Uterus (tissue), 2 donors: ENCODE data around the gene ABCA13.

Source experiments
- POLR2A ChIP-seq, 2 donors: fragments of 450-650 bp; IDR thresholded peaks; one replicate each; pipeline ENCODE4 v1.6.1; 2016; ENCODE audit warnings: antibody characterized with exemption in 2 of 2, mild to moderate bottlenecking in 1 of 2, moderate library complexity in 1 of 2
- TF ChIP-seq, protein P1 (sequence below), 4 experiments: fragments of 200-600 bp in 2 of 4; fragments of 450-650 bp in 2 of 4; sonication (generic) in 2 of 4; IDR thresholded peaks; one replicate each; pipeline ENCODE4 v1.5.1; 2016 to 2019; ENCODE audit warnings: antibody characterized with exemption in 4 of 4, mild to moderate bottlenecking in 2 of 4, moderate library complexity in 1 of 4

GRCh38 chr7:48350515-48350914, 179.3 kb downstream of the ABCA13 start:
- TF ChIP-seq, protein P1, sequence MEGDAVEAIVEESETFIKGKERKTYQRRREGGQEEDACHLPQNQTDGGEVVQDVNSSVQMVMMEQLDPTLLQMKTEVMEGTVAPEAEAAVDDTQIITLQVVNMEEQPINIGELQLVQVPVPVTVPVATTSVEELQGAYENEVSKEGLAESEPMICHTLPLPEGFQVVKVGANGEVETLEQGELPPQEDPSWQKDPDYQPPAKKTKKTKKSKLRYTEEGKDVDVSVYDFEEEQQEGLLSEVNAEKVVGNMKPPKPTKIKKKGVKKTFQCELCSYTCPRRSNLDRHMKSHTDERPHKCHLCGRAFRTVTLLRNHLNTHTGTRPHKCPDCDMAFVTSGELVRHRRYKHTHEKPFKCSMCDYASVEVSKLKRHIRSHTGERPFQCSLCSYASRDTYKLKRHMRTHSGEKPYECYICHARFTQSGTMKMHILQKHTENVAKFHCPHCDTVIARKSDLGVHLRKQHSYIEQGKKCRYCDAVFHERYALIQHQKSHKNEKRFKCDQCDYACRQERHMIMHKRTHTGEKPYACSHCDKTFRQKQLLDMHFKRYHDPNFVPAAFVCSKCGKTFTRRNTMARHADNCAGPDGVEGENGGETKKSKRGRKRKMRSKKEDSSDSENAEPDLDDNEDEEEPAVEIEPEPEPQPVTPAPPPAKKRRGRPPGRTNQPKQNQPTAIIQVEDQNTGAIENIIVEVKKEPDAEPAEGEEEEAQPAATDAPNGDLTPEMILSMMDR (IDR thresholded peaks at IDR 0.05): no peak
- TF ChIP-seq POLR2A (IDR thresholded peaks at IDR 0.05): no peak
